Neural cell (in vitro differentiated cells): ENCODE data around the gene PORCN. TPM values are rescaled to one million over a fixed set of nuclear protein-coding genes. Genes with fewer than 3 reads are reported as not detected.

ENCODE experiments used
- H2AFZ ChIP-seq: fragments of 200-600, 300-800 bp; sonication (generic), shearing (Covaris generic); 2 replicates; pipeline ENCODE4 v1.6.0; 2014; ENCODE audit warnings: low read depth, mild to moderate bottlenecking, antibody characterized with exemption, low read length, moderate library complexity
- H3F3A ChIP-seq: fragments of 200-600 bp; shearing (Covaris generic); 2 replicates; pipeline ENCODE4 v1.6.1; 2016; ENCODE audit warnings: mild to moderate bottlenecking, moderate library complexity, mixed read lengths, antibody characterized with exemption, low read length; ENCODE audit not compliant: insufficient read depth, poor library complexity, severe bottlenecking
- H3K27ac ChIP-seq: fragments of 200-600, 300-800 bp; sonication (generic), shearing (Covaris generic); 2 replicates; pipeline ENCODE4 v1.5.1; 2014; ENCODE audit warnings: mild to moderate bottlenecking, low read length, moderate library complexity
- H3K27me3 ChIP-seq: fragments of 300-800, 200-600 bp; sonication (generic), shearing (Covaris generic); 2 replicates; pipeline ENCODE4 v1.6.0; 2014; ENCODE audit warnings: mild to moderate bottlenecking, low read depth, low read length, moderate library complexity; ENCODE audit not compliant: insufficient read depth
- H3K36me3 ChIP-seq: fragments of 300-800, 200-600 bp; sonication (generic), shearing (Covaris generic); 2 replicates; pipeline ENCODE4 v1.5.1; 2014; ENCODE audit warnings: mild to moderate bottlenecking, antibody characterized with exemption, low read length, moderate library complexity; ENCODE audit not compliant: insufficient read depth
- H3K4me2 ChIP-seq: fragments of 300-800, 200-600 bp; sonication (generic), shearing (Covaris generic); 2 replicates; pipeline ENCODE4 v1.6.0; 2014; ENCODE audit warnings: mild to moderate bottlenecking, low read length
- H3K4me3 ChIP-seq: fragments of 300-800, 200-600 bp; sonication (generic), shearing (Covaris generic); 2 replicates; pipeline ENCODE4 v1.5.1; 2014; ENCODE audit warnings: mild to moderate bottlenecking, low read length, moderate library complexity
- H3K79me2 ChIP-seq: fragments of 200-600 bp; shearing (Covaris generic); replicated peaks from 2 replicates; pipeline ENCODE4 v1.6.0; 2014; ENCODE audit warnings: mild to moderate bottlenecking, low read length, moderate library complexity; ENCODE audit not compliant: insufficient read depth
- H3K9ac ChIP-seq: fragments of 300-800, 200-600 bp; sonication (generic), shearing (Covaris generic); 2 replicates; pipeline ENCODE4 v1.6.1; 2016; ENCODE audit warnings: mild to moderate bottlenecking, low read length, mixed read lengths
- H3K9me2 ChIP-seq: fragments of 200-600 bp; shearing (Covaris generic); 2 replicates; pipeline ENCODE4 v1.6.1; 2016; ENCODE audit warnings: mild to moderate bottlenecking, low read length, mixed read lengths; ENCODE audit not compliant: insufficient read depth
- H3K9me3 ChIP-seq: fragments of 200-600, 300-800 bp; sonication (generic), shearing (Covaris generic); 2 replicates; pipeline ENCODE4 v1.6.1; 2016; ENCODE audit warnings: mild to moderate bottlenecking, mixed run types, low read length, moderate library complexity, mixed read lengths
- H4K20me1 ChIP-seq: fragments of 200-600 bp; shearing (Covaris generic); 2 replicates; pipeline ENCODE4 v1.6.1; 2016; ENCODE audit warnings: mild to moderate bottlenecking, mixed run types; ENCODE audit not compliant: insufficient read depth
- EP300 ChIP-seq: fragments of 450-650 bp; conservative IDR thresholded peaks from 2 replicates; pipeline ENCODE4 v1.6.1; 2014; ENCODE audit warnings: antibody characterized with exemption, mild to moderate bottlenecking, moderate library complexity; ENCODE audit not compliant: poor library complexity, severe bottlenecking
- EZH2 ChIP-seq: fragments of 200-600, 300-800 bp; shearing (Covaris generic), sonication (generic); IDR thresholded peaks from 2 replicates; pipeline ENCODE4 v1.6.1; 2014; ENCODE audit warnings: antibody characterized with exemption, low read length, borderline replicate concordance, mild to moderate bottlenecking; ENCODE audit not compliant: insufficient read depth, poor library complexity, severe bottlenecking
- MXI1 ChIP-seq: fragments of 450-650 bp; conservative IDR thresholded peaks from 2 replicates; pipeline ENCODE4 v1.6.1; 2014; ENCODE audit warnings: antibody characterized with exemption, mild to moderate bottlenecking; ENCODE audit not compliant: poor library complexity, severe bottlenecking
- POLR2AphosphoS5 ChIP-seq: IDR thresholded peaks from 2 replicates; pipeline ENCODE4 v1.6.1; 2012
- RAD21 ChIP-seq: fragments of 450-650 bp; conservative IDR thresholded peaks from 2 replicates; pipeline ENCODE4 v1.6.1; 2014; ENCODE audit warnings: antibody characterized with exemption, mild to moderate bottlenecking, moderate library complexity
- SMC3 ChIP-seq: fragments of 450-650 bp; conservative IDR thresholded peaks from 2 replicates; pipeline ENCODE4 v1.6.1; 2014; ENCODE audit warnings: antibody characterized with exemption, mild to moderate bottlenecking, moderate library complexity; ENCODE audit not compliant: poor library complexity
- TAF1 ChIP-seq: IDR thresholded peaks from 2 replicates; pipeline ENCODE4 v1.6.1; 2012; ENCODE audit warnings: low read depth
- polyA plus RNA-seq: library from polyadenylated mRNA; depleted of rRNA; stranded (reverse); fragments of >200 nt; gene quantifications from 2 replicates; pipeline ENCODE4 v1.2.3, GENCODE V29; 2014
- TF ChIP-seq, protein P1 (sequence below): fragments of 450-650 bp; IDR thresholded peaks from 2 replicates; pipeline ENCODE4 v1.5.1; 2014; ENCODE audit warnings: antibody characterized with exemption, mild to moderate bottlenecking, moderate library complexity; ENCODE audit not compliant: poor library complexity, severe bottlenecking
- TF ChIP-seq, protein P2 (sequence below): IDR thresholded peaks from 2 replicates; pipeline ENCODE4 v1.6.1; 2012; ENCODE audit warnings: borderline replicate concordance

Gene PORCN
- polyA plus RNA-seq, 1 donor from 2014 or later = 29.8 TPM

DNA sequence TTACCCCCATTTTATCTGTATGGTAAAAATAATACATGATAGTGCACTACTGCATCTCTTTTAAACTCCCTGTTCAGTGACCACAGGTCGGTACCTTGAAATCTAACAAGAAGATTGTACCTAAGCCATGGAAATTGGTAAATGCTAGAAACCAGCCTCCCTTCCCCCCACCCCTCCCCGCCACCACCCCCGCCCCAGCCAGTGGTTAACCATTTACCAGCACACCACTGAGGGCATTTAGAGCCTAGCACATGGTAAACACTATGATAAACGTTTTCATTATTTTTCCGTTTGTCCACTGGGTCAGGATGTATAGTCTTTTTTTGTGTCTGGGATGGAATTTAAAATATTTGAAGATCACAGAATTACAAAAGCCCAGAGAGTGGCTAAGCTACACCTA is 33.5 kb upstream of the PORCN start:
- Histone ChIP-seq H3K36me3 (no peaks in the 10 kb centered on the region), H3K27me3 (no peaks in the 10 kb centered on the region), H3K79me2 (peaks cover 11% of the 10 kb centered on the region), H3K27ac (peak overlapping the region; percentile 66), H2AFZ (no peak overlapping the region), H3K9me3 (no peaks in the 10 kb centered on the region), H3K4me2 (no peak overlapping the region), H4K20me1 (no peaks in the 10 kb centered on the region), H3F3A (no peaks in the 10 kb centered on the region), H3K9me2 (no peaks in the 10 kb centered on the region), H3K4me3 (peak overlapping the region; percentile 87), H3K9ac (peak overlapping the region; percentile 89)
- no peak for TF ChIP-seq MXI1
- TF ChIP-seq, protein P1, sequence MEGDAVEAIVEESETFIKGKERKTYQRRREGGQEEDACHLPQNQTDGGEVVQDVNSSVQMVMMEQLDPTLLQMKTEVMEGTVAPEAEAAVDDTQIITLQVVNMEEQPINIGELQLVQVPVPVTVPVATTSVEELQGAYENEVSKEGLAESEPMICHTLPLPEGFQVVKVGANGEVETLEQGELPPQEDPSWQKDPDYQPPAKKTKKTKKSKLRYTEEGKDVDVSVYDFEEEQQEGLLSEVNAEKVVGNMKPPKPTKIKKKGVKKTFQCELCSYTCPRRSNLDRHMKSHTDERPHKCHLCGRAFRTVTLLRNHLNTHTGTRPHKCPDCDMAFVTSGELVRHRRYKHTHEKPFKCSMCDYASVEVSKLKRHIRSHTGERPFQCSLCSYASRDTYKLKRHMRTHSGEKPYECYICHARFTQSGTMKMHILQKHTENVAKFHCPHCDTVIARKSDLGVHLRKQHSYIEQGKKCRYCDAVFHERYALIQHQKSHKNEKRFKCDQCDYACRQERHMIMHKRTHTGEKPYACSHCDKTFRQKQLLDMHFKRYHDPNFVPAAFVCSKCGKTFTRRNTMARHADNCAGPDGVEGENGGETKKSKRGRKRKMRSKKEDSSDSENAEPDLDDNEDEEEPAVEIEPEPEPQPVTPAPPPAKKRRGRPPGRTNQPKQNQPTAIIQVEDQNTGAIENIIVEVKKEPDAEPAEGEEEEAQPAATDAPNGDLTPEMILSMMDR = no peak

DNA sequence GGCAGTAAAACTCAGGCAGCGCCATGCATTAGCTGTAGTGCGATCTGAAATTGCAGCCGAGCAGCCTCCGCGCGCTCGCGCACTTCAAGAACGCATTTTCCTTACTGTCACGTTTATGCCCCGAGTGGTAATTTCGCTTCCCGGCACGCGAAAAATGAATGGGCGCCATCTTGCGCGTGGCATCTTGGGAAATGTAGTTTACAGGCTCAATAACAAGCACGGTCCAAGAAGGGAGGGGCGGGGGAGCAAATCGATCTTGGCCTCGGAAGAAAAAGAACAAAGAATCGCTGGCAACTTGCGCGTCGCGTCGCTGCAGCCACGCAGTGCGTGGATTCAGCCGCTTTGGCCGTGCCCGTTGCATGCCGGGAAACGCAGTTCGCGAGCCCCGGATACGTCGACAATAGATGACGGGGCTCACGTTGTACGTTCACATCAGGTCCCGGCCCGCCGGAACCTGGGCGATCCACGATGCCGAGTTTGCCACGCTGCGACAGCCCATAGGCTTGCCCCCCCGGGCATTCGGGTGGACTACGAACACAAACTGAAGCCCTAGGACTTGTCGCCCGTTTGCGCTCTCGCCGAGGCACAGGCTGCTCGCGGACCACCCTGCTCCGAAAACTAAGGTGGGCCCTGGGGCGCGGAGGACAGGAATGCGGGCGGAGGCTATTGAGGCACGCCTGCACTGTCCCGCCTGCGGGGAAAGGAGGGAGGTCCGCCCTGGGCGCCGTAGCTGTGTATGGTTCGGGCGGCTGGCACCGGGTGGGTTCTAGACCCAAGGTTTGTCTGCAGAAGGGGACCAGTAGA is 32.8 kb upstream of the PORCN start, which contains the start of gene FTSJ1:
TSS of gene FTSJ1 (plus strand) at position 426 of the 804 bp plus-strand sequence. CDS start 1,849 bp downstream, outside the sequence.
- H3K4me3 ChIP-seq = peak within 1 kb of the TSS; percentile 87
- TF ChIP-seq SMC3 = no peak
- TF ChIP-seq, protein P1 = no peak
- TF ChIP-seq MXI1 = peak; percentile 90
- TF ChIP-seq EP300 = peak; percentile 58
- TF ChIP-seq, protein P2, sequence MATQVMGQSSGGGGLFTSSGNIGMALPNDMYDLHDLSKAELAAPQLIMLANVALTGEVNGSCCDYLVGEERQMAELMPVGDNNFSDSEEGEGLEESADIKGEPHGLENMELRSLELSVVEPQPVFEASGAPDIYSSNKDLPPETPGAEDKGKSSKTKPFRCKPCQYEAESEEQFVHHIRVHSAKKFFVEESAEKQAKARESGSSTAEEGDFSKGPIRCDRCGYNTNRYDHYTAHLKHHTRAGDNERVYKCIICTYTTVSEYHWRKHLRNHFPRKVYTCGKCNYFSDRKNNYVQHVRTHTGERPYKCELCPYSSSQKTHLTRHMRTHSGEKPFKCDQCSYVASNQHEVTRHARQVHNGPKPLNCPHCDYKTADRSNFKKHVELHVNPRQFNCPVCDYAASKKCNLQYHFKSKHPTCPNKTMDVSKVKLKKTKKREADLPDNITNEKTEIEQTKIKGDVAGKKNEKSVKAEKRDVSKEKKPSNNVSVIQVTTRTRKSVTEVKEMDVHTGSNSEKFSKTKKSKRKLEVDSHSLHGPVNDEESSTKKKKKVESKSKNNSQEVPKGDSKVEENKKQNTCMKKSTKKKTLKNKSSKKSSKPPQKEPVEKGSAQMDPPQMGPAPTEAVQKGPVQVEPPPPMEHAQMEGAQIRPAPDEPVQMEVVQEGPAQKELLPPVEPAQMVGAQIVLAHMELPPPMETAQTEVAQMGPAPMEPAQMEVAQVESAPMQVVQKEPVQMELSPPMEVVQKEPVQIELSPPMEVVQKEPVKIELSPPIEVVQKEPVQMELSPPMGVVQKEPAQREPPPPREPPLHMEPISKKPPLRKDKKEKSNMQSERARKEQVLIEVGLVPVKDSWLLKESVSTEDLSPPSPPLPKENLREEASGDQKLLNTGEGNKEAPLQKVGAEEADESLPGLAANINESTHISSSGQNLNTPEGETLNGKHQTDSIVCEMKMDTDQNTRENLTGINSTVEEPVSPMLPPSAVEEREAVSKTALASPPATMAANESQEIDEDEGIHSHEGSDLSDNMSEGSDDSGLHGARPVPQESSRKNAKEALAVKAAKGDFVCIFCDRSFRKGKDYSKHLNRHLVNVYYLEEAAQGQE = no peak
- peak; percentile 16 for TF ChIP-seq RAD21
- peak; percentile 82 for TF ChIP-seq POLR2AphosphoS5
- no peak for TF ChIP-seq EZH2
- TF ChIP-seq TAF1 = no peak
- no peaks in the 10 kb centered on the region for H3K9me3 ChIP-seq
- no peaks in the 10 kb centered on the region for H3K36me3 ChIP-seq
- H3K9me2 ChIP-seq = no peaks in the 10 kb centered on the region
- no peaks in the 10 kb centered on the region for H3F3A ChIP-seq
- peak within 1 kb of the TSS; percentile 51 for H3K4me2 ChIP-seq
- H3K27me3 ChIP-seq = no peaks in the 10 kb centered on the region
- H2AFZ ChIP-seq = peak within 1 kb of the TSS; percentile 60
- H4K20me1 ChIP-seq = no peaks in the 10 kb centered on the region
- H3K27ac ChIP-seq = peak within 1 kb of the TSS; percentile 66
- H3K79me2 ChIP-seq = peaks cover 11% of the 10 kb centered on the region
- peak within 1 kb of the TSS; percentile 89 for H3K9ac ChIP-seq
